Right cardiac atrium (tissue), 5 donors: ENCODE results near the gene PHF5A. TPM values are rescaled to one million over a fixed set of nuclear protein-coding genes. Genes with fewer than 3 reads are reported as not detected.

Source experiments
- ATAC-seq, 2 donors: fragments of 200-7000 bp; cut with Tn5 transposase; one replicate each; pipeline versions ENCODE4 v1.8.0 to v1.9.1; 2020; ENCODE audit warnings: moderate library complexity in 2 of 2, mild to moderate bottlenecking in 1 of 2
- DNase-seq, 3 donors: peaks; one replicate each; pipeline ENCODE4 v3.0.0-alpha.2; 2020
- H3K27ac ChIP-seq: one replicate; pipeline ENCODE4 v1.5.1; 2013; ENCODE audit warnings: mild to moderate bottlenecking, low read length, control low read depth, moderate library complexity
- H3K27me3 ChIP-seq: one replicate; pipeline ENCODE4 v1.6.1; 2013; ENCODE audit not compliant: control insufficient read depth, insufficient read depth
- H3K4me1 ChIP-seq: one replicate; pipeline ENCODE4 v1.6.1; 2013; ENCODE audit warnings: low read length; ENCODE audit not compliant: control insufficient read depth, insufficient read depth
- H3K4me3 ChIP-seq: one replicate; pipeline ENCODE4 v1.5.1; 2013; ENCODE audit warnings: low read length, control low read depth
- H3K9me3 ChIP-seq: one replicate; pipeline ENCODE4 v1.6.1; 2013; ENCODE audit warnings: low read length; ENCODE audit not compliant: control insufficient read depth
- WGBS: extraction: QIAGEN DNeasy Blood & Tissue Kit; methylation state at CpG from one replicate; pipeline ENCODE4 v1.1.7; 2013; 5-methylcytosine and 5-hydroxymethylcytosine counted together
- intact Hi-C, 4 donors: fragments of 100-400 bp; cut with DNase I; formaldehyde crosslinking; loops; one replicate each; pipeline versions ENCODE4 v1.11.0 to v1.14.0; 2022 to 2023
- polyA plus RNA-seq: library from polyadenylated mRNA; stranded (reverse); fragments of 200-250 nt; gene quantifications from one replicate; pipeline ENCODE4 v1.2.3, GENCODE V29; 2013
- total RNA-seq, 4 donors: library from RNA; stranded (reverse); fragmentation: NEBNext Ultra II Directional; extraction: Animal tissue kit (Norgen Biotek cat#: 25700); gene quantifications; one replicate each; pipeline ENCODE4 v1.2.1, GENCODE V29; 2021
- donor health status: healthy with polysubstance abuse.
- donor health status: DM: no; HTN: yes; CAD: no.
- donor health status: DM: no; HTN: no; CAD: no.
- donor health status: DM: no; HTN: yes; CAD: no; lungs with severe emphysema.
- donor health status: DM: yes; HTN: yes; CAD: no.

PHF5A gene
- total and polyA plus RNA-seq, 5 donors, result 22.4 to 34.6 (median 25.8) TPM

- H3K9me3 ChIP-seq, result no peaks in the 10 kb centered on the region
- H3K27ac ChIP-seq, result no peak overlapping the region
- no peaks in the 10 kb centered on the region for H3K27me3 ChIP-seq
- no peak overlapping the region for H3K4me3 ChIP-seq
- peak in 1 of 3 donors; percentile 1 for DNase-seq
- intact Hi-C loops, result no loop called here
- ATAC-seq, result no peak
- WGBS, result 89% methylated on average over 10 of the region's 10 CpGs
- H3K4me1 ChIP-seq, result peaks cover 5% of the 10 kb centered on the region
Measured at GRCh38 chr22:41505511-41506220, 37.2 kb upstream of the PHF5A start.

- peak overlapping the region; percentile 20 for H3K27ac ChIP-seq
- peaks cover 5% of the 10 kb centered on the region for H3K4me1 ChIP-seq
- ATAC-seq, result no peak
Measured at GRCh38 chr22:41504816-41505215, 36.3 kb upstream of the PHF5A start.

GRCh38 chr22:41504397-41504796 lies 35.9 kb upstream of the PHF5A start:
- Histone ChIP-seq H3K27me3 (no peaks in the 10 kb centered on the region), H3K4me3 (no peak overlapping the region), H3K27ac (peak overlapping the region; percentile 43), H3K9me3 (no peaks in the 10 kb centered on the region), H3K4me1 (peaks cover 9% of the 10 kb centered on the region)
- DNase-seq (peak; percentile 65 to 80 (median 79)), ATAC-seq (peak; percentile 58 to 62)
- intact Hi-C loops, result no loop called here
- 43% methylated on average over 7 of the region's 7 CpGs for WGBS

More at GRCh38 chr22:41504816-41505215, 36.3 kb upstream of the PHF5A start:
- intact Hi-C loops, result no loop called here
- no peak for DNase-seq
- H3K27me3 ChIP-seq, result no peaks in the 10 kb centered on the region
- H3K4me3 ChIP-seq, result no peak overlapping the region
- H3K9me3 ChIP-seq, result no peaks in the 10 kb centered on the region
- WGBS, result 78% methylated on average over 4 of the region's 4 CpGs

GRCh38 chr22:41501209-41501608 lies 32.7 kb upstream of the PHF5A start:
- Histone ChIP-seq H3K9me3 (no peaks in the 10 kb centered on the region), H3K27me3 (no peaks in the 10 kb centered on the region), H3K4me3 (no peak overlapping the region), H3K4me1 (peaks cover 7% of the 10 kb centered on the region), H3K27ac (no peak overlapping the region)
- 87% methylated on average over 5 of the region's 5 CpGs for WGBS
- DNase-seq (peak in 1 of 3 donors; percentile 7), ATAC-seq (peak in 1 of 2 donors; percentile 37)
- intact Hi-C loops, result no loop called here

GRCh38 chr22:41500303-41500702 lies 31.8 kb upstream of the PHF5A start:
- peaks cover 8% of the 10 kb centered on the region for H3K4me1 ChIP-seq
- no peaks in the 10 kb centered on the region for H3K27me3 ChIP-seq
- H3K4me3 ChIP-seq, result no peak overlapping the region
- no peaks in the 10 kb centered on the region for H3K9me3 ChIP-seq
- intact Hi-C loops, result no loop called here
- DNase-seq (no peak), ATAC-seq (no peak)
- H3K27ac ChIP-seq, result no peak overlapping the region
- WGBS, result 82% methylated on average over 7 of the region's 7 CpGs

- peak; percentile 11 to 27 for ATAC-seq
Measured at GRCh38 chr22:41499624-41500280, 31.3 kb upstream of the PHF5A start.

GRCh38 chr22:41498303-41498835 lies 29.9 kb upstream of the PHF5A start:
- H3K27ac ChIP-seq, result peak overlapping the region; percentile 51
- H3K4me1 ChIP-seq, result peaks cover 16% of the 10 kb centered on the region
- ATAC-seq, result no peak
- intact Hi-C loops, result no loop called here
- no peaks in the 10 kb centered on the region for H3K27me3 ChIP-seq
- H3K4me3 ChIP-seq, result no peak overlapping the region
- DNase-seq, result peak in 1 of 3 donors; percentile 59
- 56% methylated on average over 6 of the region's 6 CpGs for WGBS
- H3K9me3 ChIP-seq, result no peaks in the 10 kb centered on the region

More at GRCh38 chr22:41499624-41500280, 31.3 kb upstream of the PHF5A start:
- no peaks in the 10 kb centered on the region for H3K9me3 ChIP-seq
- DNase-seq, result peak in 1 of 3 donors; percentile 61
- peak overlapping the region; percentile 65 for H3K27ac ChIP-seq
- peaks cover 10% of the 10 kb centered on the region for H3K4me1 ChIP-seq
- no peaks in the 10 kb centered on the region for H3K27me3 ChIP-seq
- intact Hi-C loops, result no loop called here
- WGBS, result 71% methylated on average over 10 of the region's 10 CpGs
- no peak overlapping the region for H3K4me3 ChIP-seq

- Histone ChIP-seq H3K4me1 (peaks cover 15% of the 10 kb centered on the region), H3K27me3 (no peaks in the 10 kb centered on the region), H3K27ac (peak overlapping the region; percentile 82), H3K9me3 (no peaks in the 10 kb centered on the region), H3K4me3 (no peak overlapping the region)
- peak; percentile 31 to 53 for ATAC-seq
- WGBS, result 46% methylated on average over 5 of the region's 5 CpGs
- no peak for DNase-seq
- intact Hi-C loops, result no loop called here
Measured at GRCh38 chr22:41491374-41492100, 23.0 kb upstream of the PHF5A start.

GRCh38 chr22:41488596-41489385 lies 20.3 kb upstream of the PHF5A start:
- H3K9me3 ChIP-seq, result no peaks in the 10 kb centered on the region

GRCh38 chr22:41488076-41488475 lies 19.6 kb upstream of the PHF5A start:
- WGBS, result 69% methylated on average over 4 of the region's 4 CpGs
- H3K27me3 ChIP-seq, result no peaks in the 10 kb centered on the region
- no peak overlapping the region for H3K4me3 ChIP-seq
- H3K9me3 ChIP-seq, result no peaks in the 10 kb centered on the region
- peaks cover 9% of the 10 kb centered on the region for H3K4me1 ChIP-seq
- no peak for DNase-seq
- intact Hi-C loops, result no loop called here
- ATAC-seq, result no peak
- H3K27ac ChIP-seq, result peak overlapping the region; percentile 6

More at GRCh38 chr22:41488596-41489385, 20.3 kb upstream of the PHF5A start:
- ATAC-seq, result no peak
- Histone ChIP-seq H3K4me1 (peaks cover 12% of the 10 kb centered on the region), H3K27ac (peak overlapping the region; percentile 65), H3K27me3 (no peaks in the 10 kb centered on the region), H3K4me3 (no peak overlapping the region)
- peak in 1 of 3 donors; percentile 29 for DNase-seq
- 71% methylated on average over 3 of the region's 3 CpGs for WGBS
- intact Hi-C loops, result no loop called here
